ENCODE results near the gene FAM83G.

Gene FAM83G

GRCh38 chr17:18981642-18982424 is 22.7 kb downstream of the FAM83G start (continued):
- no peak for TF ChIP-seq INSM2 (tag by site-specific recombination; IDR thresholded peaks at IDR 0.05)
- TF ChIP-seq AEBP2 (tag by site-specific recombination; IDR thresholded peaks at IDR 0.05; ENCODE audit: borderline replicate concordance): no peak
- TF ChIP-seq ZNF292 (tag by site-specific recombination; IDR thresholded peaks at IDR 0.05; ENCODE audit: borderline replicate concordance, low read depth): no peak
- no peak for TF ChIP-seq ZNF624 (tag by site-specific recombination; IDR thresholded peaks at IDR 0.05)
- no peak for TF ChIP-seq ZSCAN4 (tag by site-specific recombination; IDR thresholded peaks at IDR 0.05)
- no peak for TF ChIP-seq ZNF561 (tag by site-specific recombination; IDR thresholded peaks at IDR 0.05; ENCODE audit: borderline replicate concordance)
- no peak for TF ChIP-seq BCL11B (tag by site-specific recombination; IDR thresholded peaks at IDR 0.05; ENCODE audit: low read depth)
- no peak for TF ChIP-seq ZNF791 (tag by site-specific recombination; IDR thresholded peaks at IDR 0.05)
- 0 out of 2 replicates have a peak, but pooled peaks have one; percentile 14 for TF ChIP-seq YY2 (tag by site-specific recombination; IDR thresholded peaks at IDR 0.05)
- no peak for TF ChIP-seq ZNF121 (tag by site-specific recombination; IDR thresholded peaks at IDR 0.05)
- TF ChIP-seq MYNN (tag by site-specific recombination; IDR thresholded peaks at IDR 0.05; ENCODE audit: borderline replicate concordance): no peak
- no peak for TF ChIP-seq FEZF1 (tag by site-specific recombination; IDR thresholded peaks at IDR 0.05)
- TF ChIP-seq GLIS1 (tag by site-specific recombination; IDR thresholded peaks at IDR 0.05): peak; percentile 93
- TF ChIP-seq ZNF768 (tag by site-specific recombination; IDR thresholded peaks at IDR 0.05): no peak
- 0 out of 2 replicates have a peak, but pooled peaks have one; percentile 48 for TF ChIP-seq ZNF501 (tag by site-specific recombination; IDR thresholded peaks at IDR 0.05)
- TF ChIP-seq ZBTB10 (tag by site-specific recombination; IDR thresholded peaks at IDR 0.05): no peak; the same call in 1 of the 2 replicates
- TF ChIP-seq ZBTB20 (tag by site-specific recombination; IDR thresholded peaks at IDR 0.05): peak; percentile 74
- peak; percentile 89 for TF ChIP-seq ZFHX2 (tag by site-specific recombination; conservative IDR thresholded peaks at IDR 0.05)
- no peak for TF ChIP-seq SP3 (tag by site-specific recombination; IDR thresholded peaks at IDR 0.05)
- TF ChIP-seq ZNF747 (tag by site-specific recombination; IDR thresholded peaks at IDR 0.05): no peak
- TF ChIP-seq WT1 (tag by site-specific recombination; IDR thresholded peaks at IDR 0.05): no peak
- TF ChIP-seq HOXD13 (CRISPR knock-in tag; IDR thresholded peaks at IDR 0.05; ENCODE audit: borderline replicate concordance): no peak
- no peak for TF ChIP-seq KLF7 (tag by site-specific recombination; IDR thresholded peaks at IDR 0.05; ENCODE audit: borderline replicate concordance)
- TF ChIP-seq ZBTB44 (tag by site-specific recombination; IDR thresholded peaks at IDR 0.05): peak; percentile 96
- no peak for TF ChIP-seq ZNF670 (tag by site-specific recombination; IDR thresholded peaks at IDR 0.05; ENCODE audit: low read depth)
- TF ChIP-seq ZNF133 (tag by site-specific recombination; IDR thresholded peaks at IDR 0.05): no peak
- TF ChIP-seq ZNF138 (tag by site-specific recombination; IDR thresholded peaks at IDR 0.05; ENCODE audit: borderline replicate concordance): no peak
- 0 out of 2 replicates have a peak, but pooled peaks have one; percentile 15 for TF ChIP-seq KLF16 (tag by site-specific recombination; IDR thresholded peaks at IDR 0.05)
- TF ChIP-seq ZFP69B (tag by site-specific recombination; IDR thresholded peaks at IDR 0.05): peak; percentile 96
- peak; percentile 61 for TF ChIP-seq ZBTB8A (tag by site-specific recombination; IDR thresholded peaks at IDR 0.05)
- no peak for TF ChIP-seq ZNF391 (tag by site-specific recombination; IDR thresholded peaks at IDR 0.05; ENCODE audit: borderline replicate concordance, low read depth)
- peak; percentile 96 for TF ChIP-seq ZIC2 (tag by site-specific recombination; IDR thresholded peaks at IDR 0.05)
- no peak for TF ChIP-seq SALL2 (tag by site-specific recombination; IDR thresholded peaks at IDR 0.05; ENCODE audit: borderline replicate concordance)
